NCI-H82 treated with DMSO at 0.1 percent for 48 hours (cell line): ENCODE data around the gene BEGAIN.

Source experiments
- DNase-seq: peaks from one replicate; lab custom pipeline; 2025; ENCODE audit not compliant: unreplicated experiment; lab: John Stamatoyannopoulos, UW

BEGAIN gene

DNA sequence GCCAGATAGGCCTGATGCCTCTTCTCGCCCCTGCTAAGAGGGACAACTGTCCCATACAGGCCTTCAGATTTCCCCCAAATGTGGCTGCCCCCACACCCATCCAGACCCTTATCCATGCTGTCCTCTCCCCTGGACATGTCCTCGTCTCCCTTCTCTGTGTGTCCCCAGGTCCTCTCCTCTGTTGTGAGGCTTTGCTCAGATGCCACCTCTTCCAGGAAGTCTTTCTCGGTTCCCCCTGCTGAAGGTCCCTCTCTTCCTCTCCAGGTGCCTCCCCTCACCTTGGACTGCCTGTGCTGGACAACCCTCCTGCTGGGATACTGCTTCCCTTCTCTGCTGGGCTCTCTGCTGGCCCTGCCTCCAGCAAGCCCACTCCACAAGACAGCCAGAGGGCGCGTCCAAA is 33.7 kb downstream of the BEGAIN start:
- DNase-seq: no peak

DNA sequence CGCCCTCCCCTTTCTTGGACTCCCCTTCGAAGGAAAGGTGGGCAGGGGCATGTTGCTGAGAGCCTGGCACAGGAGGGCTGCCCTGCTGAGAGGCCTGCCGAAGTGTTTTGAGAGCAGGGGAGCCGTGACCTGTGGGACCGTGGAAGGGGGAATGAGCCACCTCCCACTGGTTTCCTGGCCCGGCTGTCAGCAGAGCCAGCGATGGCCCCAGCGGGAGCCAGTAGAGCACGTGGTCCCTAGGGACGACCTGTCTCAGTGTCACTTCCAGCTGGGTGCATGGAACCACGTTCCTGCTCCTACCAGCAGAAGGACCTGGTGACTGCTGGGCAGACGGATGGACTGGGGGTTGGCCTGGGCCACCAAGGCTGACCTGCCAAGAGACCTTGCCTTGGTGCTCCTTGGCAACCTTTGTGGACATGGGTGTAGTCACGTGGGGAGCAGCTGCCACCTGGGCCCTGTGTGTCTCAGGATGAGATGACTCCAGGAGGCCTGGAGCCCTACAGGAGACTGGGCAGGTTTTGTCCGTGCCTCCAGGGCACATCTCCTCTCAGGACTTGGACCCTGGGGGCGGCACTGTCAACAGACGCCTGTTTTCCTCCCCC is 34.6 kb downstream of the BEGAIN start:
- DNase-seq: no peak

DNA sequence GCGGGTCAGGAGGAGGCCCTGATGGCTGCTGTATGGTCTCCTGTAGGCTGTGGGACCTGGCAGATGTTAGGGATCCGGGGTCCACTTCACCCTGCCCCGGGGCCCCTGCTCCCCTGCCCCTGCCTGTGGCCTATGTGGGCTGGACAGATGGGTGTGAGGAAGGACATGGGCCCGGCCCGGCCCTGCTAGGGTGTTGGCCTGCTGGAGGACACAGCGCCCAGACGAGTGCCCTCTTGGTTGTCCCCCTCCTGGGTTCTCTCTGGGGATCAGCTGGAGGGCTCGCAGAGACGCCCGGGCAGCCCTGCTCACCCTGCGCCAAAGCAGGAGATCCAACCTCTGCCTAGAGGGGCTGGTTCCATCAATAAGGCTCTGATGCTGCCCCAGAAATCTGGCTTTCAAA is 36.2 kb downstream of the BEGAIN start:
- no peak for DNase-seq

DNA sequence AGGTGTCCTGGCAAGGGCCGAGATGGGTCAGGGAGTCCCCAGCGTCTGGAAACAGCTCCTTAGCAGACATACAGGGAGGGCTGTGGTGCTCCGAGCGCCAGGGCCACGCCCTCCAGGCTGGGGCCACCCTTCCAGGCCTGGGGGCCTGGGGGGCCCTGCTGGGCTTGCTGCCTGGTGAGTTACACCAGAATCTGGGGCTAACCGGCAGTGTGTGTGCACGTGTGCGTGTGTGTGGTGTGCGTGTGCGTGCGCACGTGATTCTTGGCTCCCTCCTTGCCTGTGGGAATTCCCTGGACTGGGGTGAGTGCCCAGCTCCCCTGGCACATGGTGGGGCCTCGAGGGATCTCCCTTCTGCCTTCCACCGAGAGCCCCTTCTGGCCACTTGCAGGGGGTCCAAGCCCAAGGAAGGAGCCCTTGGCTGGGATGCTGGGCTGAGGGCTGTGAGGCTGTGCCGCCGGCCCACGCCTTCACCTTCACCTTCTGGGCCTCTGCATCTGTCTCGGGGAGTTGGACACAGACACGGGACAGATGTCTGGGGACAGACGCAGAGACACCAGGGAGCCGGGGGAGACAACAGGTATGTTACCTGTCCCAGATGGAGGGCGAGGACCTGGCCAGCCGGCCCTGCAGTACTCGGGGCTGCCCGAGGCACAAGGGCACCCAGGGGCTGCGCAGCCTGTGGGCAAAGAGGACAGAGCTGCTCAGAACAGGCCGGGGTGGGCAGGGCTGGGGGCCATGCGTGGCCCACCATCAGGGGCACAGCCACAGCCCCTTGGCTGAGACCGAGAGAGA is 37.2 kb downstream of the BEGAIN start:
- no peak for DNase-seq

DNA sequence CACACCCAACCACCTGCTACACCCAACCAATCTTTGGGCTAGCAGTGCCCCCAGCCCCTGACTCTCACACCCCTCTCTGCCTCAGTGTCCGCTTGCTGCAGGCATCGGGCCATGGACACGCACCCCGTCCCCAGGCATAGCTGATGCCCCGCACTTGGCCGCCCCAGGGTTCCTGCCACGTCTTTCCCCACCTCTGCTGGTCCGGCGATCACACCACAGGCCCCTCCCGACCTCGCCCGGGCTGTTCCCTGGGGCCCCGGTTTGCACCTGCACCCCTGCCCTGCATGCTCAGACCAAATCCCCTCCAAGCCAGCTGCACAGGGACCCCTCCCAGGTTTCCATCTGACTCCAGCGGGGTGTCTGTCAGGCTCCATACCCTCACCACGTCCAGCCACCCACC is 38.3 kb downstream of the BEGAIN start:
- DNase-seq: no peak

DNA sequence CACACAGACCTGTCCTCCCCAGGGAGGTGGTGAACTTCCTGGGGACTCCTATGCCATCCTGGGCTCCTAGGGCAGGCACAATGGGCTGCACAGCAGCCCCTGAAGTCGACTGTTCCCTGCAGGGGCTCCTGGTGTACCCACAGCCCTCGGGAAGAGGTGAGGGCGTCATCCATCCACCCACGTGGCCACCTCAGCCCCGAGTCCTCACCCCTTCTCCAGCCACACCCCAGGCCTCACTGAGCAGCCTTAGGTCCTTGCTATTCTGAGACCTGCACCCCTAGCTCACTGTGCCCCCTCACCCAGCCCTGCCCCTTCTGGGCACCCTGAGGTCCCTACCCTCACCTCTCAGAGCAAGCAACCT is 38.9 kb downstream of the BEGAIN start:
- no peak for DNase-seq

DNA sequence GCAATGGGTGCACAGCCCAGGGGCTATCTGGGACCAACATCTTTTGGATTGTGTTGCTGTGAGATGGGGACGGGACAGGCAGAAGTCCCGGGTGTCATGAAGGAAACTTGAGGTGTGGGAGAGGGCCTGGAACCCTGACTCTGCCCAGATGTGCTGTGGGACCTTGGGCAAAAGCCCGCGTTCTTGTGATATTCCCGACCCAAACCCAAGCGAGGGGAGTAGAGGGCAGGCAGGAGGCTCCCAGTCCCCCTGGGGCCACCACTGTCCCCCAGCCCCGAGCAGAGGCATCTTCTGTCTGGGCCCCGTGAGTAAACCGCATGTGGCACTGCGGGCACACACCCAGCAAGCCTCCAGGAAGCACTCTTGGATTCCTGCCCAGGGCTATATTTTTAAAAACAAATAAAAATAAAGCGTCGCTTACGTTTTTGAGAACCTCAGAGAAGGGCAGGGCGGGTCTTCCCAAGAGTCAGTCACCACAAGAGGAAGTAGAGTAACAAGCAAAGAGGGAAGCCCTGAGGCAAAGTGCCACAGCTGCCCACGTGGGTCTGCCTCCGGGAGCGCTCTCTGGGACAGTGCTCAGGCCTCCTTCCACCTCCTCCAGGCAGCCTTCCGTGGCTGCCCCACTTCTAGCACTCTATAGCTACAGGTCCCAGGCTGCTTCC is 39.5 kb downstream of the BEGAIN start:
- DNase-seq: no peak

DNA sequence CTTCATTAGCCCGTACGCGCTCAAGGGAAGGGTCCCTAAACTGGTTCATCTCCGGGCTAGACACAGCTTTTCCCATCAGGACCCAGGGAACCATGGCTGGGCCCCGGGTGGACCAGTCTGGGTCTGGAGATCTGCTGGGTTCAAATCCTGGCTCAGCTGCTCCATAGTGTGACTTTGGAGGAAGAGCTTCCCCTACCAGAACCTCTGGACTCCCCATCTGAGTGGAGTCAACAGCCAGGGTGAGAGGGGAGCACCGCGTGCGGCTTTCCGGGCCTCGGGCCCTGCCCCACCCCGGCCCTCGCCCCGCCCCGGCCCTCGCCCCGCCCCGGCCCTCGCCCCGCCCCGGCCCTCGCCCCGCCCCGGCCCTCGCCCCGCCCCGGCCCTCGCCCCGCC is 41.2 kb downstream of the BEGAIN start:
- DNase-seq: no peak

DNA sequence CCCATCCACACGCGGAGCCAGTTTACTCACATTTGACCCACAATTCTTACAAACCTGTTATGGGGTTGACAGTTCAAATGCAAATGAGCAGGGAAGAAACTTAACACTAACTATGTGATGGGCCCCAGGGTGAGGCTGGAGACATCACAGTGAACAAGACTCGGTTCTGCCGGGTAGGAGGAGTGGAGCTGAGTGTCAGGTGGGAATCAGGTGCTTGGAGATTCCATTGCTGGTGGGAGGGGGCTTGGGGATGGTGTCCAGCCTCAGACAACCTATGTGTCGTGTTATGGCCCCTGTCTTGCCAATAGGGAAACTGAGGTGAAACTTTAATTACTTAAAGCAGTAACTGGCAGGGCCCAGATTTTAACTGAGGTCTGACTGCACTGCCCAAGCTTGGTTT is 41.9 kb downstream of the BEGAIN start:
- no peak for DNase-seq

DNA sequence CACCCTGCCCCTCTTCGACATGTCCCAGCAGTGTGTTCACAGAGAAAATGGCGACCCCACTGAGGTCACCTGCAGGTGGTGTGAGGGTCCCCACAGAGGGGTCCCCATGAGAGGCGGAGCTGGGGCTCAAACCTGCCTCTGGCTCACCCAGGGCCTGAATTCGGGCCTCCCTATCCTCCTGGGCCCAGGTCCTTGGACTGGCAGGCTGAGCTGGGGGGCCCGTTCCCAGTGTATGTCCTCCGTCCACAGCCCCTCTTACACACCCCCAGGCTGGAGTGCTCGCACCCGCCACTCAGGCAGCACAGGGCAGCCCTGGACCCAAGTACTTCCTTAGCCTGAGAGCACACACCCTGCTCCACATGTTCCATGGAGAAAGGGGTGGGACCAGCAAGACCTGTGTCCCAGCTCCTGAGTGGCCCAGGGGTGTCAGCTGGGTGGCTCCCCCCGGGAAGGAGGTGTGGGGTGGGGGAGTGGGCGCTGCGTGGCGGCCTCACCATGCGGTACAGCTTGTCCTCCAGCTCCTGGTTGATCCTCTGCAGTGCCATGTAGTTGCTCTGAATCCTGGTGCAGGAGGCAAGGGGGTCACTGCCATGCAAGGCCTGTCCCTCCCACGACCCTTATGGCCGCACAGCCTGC is 42.6 kb downstream of the BEGAIN start:
- DNase-seq: no peak

DNA sequence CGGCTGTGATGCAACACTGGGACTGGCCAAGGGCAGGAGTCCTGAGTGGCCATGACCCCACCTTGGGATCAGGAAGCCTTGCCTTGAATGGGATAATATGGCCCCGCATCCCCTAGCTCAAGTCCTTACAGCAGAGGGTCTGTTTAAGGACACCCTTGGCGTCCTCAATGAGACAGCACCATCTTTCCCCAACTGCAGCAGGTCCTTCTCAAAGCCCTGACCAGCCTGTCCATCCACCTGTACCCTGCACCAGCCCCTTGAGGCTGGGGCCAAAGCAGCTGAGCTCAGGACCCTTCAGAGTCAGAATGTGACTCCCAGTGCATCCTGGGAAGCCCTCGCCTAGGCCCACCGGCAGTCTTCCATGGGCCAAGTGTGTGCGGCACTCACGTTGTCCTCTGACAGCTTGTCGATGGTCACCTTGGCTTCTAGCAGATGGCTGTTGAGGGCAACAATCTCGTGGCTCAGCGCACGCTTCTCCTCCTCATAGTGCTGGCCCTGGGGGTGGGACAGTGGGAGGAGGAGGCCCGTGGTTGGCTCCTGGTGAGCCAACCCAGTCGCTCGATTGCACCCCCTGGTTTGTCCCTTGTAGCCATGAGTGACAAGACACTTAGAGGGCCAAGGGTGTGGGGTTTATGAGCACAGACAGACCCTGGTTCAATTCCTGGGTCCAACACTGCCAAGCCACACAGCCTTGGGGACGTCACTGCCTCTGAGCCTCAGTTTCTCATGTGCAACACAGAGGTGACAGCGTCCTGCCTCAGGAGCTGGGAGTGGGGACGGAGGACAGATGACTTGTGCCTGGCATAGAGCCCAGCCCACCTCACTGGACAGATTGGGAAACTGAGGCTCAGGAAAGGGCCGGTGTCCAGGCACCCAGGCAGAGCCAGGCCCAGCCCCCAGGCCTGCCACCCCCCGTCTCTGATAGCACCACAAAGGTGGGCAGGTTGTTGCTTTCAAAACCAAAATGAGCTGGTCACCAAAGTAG is 43.5 kb downstream of the BEGAIN start:
- no peak for DNase-seq

DNA sequence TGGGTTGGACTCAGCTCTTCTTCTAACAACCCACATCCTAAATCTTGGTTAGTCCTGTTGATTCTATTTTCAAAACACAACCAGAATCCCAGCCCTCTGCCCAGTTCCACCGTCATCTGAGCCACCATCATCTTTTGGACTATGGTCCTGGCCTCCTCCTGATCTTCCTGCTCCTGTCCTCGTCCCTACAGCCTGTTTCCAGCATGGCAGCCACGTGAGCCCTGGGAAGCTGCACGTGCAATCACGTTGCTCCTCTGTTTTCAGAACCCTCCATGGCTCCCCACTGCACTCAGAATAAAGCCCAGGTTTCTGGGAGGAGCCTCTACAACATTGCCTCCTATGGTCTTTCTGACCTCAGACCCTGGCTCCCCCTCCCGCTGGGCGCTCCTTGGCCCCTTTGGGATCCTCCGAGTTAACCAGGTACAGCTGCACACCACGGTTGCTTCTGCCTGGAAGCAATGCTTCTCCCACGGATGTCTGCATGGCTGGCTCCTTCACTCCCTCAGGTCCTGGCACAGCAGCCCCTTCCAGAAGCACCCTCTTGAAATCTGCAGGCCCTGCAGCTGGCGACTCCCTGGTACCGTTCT is 44.5 kb downstream of the BEGAIN start:
- no peak for DNase-seq

DNA sequence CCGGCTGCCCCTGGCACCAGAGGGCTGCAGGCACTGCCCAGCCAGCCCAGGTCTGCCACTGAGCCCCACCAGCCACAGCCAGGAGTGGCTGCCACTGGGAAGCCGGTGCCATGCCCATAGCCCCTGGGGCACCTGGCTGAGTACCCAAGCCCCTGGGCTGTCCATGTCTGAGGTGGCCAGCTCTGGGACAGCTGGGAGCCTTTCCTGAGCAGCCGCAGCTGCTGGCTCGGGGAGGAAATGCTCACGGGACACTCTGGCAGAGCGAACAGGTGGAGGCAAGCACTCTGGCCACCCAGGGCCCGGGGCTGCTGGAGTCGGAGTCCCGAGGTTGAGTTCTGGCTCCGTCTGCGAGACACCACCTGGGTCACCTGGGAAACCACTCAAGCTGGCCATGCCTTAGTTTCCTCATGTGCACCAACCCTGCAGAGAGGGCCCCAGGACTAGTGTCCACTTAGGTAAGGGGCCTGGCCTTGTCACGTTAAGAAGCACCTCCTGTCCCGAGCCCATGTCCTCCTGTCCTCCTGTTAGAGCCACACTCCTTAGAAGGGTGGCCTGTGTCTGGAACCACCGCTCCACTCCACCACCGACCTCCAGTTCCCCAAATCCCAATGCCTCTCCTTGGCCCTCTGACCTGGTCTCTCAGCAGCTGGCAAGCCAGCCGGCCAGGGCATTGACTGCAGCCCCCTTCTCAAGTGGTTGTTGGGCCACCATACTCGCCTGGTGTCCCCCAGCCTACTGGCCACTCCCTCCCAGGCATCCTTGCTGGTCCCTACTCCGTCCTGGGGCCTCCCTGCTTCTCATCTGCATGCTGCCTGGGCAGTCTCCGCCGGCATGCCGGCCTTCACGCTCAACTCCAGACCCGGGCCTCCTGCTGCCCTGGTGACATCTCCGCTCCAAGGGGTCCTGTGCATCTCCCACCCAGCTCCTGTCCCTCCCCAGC is 45.3 kb downstream of the BEGAIN start:
- DNase-seq: no peak

DNA sequence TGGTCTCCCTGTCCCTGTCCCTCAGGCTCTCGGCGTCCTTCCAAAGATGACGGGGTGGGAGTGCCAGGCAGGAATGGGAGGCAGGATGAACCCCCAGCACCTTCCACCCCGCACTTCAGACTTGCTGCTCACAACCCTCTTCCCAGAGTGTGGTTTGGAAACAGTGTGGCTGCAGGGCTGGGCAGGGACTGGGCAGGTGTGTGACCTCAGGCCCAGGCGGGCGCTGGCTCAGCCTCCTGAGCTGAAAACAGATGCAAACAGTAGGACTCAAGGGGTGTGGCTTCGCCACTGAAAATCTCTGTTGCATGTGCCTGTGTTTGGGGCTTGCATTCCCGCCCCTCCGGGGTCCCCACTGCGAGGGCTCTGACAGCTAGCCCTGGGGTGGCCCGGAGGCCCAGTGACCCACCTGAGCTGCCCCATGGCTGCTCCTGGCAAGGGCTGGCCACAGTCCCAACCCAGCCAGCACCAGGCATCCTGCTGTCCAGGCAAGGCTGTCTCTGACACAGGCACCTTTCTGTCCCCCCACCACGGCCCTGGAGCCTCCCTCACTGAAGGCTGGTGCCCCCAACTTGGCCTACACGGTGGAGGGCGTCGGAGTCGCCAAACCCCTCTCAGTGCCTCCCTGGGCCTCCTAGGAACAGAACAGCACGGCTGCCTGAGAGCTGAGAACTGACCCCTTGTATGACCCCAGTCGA is 46.1 kb downstream of the BEGAIN start:
- no peak for DNase-seq

DNA sequence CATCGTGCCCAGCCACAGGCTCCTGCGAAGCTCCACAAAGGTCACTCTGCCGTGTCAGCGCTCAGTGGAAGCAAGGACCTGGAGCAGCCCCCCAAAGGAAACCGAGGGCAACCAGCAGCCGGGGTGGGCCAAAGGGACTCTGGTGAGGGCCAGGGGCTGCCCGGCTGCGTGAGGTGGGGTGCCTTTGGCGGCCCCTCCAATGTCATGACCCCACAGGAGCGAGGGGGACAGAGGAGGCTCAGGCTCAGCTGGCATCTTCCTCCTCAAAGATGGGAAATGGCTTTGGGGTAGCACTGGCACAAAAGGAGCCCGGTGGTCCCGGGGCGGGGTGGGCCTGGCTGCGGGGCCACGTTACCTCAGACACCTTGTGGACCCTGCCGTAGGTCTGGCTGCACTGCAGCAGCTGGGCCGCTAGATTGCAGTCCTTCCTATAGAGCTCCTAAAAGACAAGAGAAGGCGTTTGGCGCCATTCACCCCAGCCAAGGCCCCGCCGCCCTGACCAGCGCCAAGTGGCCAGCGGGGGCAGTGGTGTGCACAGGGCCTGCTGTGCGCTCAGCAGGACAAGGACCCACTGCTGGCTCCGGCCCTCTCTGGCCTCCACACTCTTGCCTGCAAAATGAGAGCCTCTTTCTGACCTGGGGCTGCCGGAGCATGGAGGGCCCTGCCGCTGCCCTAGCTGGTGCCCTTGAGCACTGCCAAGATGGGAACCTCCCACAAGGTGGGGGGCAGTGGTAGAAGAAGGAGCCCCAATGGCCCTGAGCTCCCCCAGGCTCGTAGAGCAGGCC is 46.9 kb downstream of the BEGAIN start:
- no peak for DNase-seq

DNA sequence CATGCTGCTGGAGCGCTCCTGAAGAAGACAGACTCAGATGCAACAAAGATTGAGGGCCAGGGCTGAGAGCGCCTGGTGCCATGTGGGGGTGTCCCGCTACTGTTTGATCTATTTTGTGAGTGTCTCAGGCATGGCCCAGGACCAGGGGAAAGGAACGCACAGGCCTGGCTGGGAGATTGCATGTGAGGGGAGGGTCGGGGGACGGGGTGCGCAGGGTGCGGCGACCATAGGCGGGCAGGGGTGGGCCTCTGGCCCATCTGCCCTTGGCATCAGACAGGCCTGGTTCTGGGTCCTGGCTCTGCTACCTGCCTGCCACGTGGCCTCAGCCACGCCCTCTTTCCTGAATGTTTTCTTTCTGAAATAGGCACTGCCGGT is 47.5 kb downstream of the BEGAIN start:
- DNase-seq: no peak

DNA sequence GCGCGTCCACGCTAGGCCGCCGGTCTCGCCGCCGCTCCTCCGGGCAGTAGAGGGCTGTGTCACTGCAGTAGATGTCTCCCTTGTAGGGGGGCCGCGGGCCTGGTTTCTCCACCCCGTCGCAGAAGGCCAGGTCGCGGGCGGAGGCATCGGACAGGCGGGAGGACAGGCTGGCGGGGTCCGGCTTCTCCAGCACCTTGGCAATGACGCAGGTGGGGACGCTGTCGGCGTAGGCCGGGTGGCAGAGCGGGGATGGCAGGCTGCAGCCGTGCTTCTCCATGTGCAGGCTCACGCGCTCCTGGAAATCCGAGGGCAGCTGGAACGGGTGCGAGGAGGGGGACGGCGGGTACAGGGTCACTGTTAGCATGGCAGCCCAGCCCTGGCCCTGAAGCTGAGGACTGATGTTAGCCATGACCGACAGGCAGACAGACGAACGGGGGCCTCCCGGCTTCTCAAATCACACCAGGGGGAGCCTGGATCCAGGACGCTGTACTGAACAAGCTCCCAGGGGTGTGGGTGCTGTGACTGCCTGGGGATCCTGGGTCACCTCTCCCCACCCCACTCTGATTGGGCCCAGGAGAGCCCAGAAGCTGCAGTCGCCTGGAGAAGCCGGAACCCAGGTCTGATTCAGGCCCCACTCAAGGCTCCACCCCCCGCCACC is 48.1 kb downstream of the BEGAIN start:
- DNase-seq: no peak
